ENCODE data around the gene RASAL2.

Gene RASAL2

DNA sequence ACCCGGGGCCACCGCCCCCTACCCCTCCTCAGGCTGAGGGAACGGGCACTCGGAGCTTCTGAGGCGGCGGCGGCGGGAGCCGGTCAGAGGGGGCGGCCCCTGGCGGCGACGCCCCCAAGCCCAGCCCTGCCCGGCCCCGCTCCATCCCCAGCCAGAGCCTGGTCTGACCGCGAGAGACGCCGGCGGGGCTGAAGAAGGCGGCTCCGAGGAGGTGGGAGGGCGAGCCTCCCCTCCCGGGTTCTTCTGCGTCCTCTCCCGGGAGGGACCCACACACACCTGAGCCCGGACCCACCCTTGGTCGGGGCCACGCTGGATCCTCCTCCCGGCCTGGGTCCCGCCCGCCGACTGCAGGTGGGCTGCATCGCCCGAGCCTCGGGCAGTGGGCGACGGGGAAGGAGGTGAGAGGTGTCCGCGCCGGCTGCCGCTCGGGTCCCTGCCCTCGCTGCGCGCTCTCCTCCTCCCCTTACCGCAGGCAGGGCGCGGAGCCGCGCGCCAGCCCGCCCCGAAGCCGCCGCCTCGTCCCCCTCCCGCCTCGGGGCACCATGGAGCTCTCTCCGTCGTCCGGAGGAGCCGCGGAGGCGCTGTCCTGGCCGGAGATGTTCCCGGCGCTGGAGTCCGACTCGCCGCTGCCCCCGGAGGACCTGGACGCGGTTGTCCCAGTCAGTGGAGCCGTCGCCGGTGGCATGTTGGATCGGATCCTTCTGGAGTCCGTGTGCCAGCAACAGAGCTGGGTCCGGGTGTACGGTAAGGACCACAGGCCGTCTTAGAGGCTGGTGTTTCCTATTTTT is at the start of gene RASAL2:
TSS of gene RASAL2 (plus strand) at position 154 of the 788 bp plus-strand sequence. CDS start at position 543, 389 bp downstream.
- DNase-seq (ENCODE audit: low read depth in 3 of 3) = no peak

DNA sequence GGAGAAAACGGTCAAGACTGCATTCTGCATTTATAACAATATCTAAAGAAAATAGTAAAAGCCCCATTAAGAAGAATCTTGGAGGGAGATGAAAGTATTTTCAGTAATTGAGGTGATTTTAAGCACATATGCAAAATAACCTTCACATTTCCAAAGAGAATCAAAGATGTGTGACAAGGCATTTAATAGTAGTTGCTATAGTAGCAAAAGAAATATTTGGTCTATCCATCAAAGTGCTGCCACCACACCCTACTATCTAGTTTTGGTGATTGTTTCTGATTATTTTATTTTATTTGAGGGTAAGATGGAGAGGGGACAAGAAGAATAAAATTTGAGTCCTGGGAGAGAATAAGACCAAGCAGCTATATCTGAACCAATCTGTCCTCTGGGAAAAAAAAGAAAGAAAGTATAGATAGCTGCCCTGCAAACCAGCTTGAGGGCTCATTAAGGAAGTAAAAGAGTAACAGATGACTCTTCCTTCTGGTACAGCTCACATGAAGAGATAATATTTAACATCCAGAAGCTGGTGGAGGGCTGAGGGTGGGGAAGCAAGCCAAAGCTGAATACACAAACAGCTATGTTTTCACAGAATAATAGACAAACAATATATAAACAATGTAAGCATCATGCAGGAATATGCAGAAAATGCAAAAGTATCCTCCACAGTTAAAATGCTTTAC is 47.2 kb upstream of the RASAL2 start:
- no peak for DNase-seq (ENCODE audit: low read depth in 3 of 3)

DNA sequence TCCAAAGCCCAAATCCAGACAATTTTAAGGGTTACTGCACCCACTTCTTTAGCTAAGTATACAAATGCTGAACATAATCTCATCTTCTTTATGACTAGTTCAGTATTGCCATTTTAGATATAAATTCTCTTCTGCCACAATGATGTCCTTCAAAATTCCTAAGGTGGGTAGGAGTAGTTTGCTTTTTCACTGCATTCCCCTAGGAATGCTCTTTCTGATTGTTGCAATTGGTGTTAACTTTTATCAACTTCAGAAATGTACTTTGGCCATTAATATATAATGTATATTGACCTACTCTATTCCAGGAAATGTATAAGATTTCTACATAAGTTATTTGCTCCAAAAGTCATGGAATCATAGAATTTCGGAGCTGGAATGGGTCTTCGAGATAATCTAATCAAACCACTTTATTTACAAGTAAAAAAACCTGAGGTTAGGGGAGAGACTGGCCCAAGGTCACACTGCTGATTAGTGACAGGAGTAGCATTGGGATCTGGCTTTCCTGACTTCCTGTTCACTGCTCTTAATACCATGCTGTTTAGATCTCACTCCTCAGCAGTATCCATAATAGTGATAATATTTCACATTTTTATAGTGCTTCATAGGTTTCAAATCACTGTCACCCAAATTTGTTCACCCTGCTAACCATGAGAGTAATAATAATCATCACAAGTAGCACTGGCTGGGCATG is 46.4 kb upstream of the RASAL2 start:
- DNase-seq (ENCODE audit: low read depth in 3 of 3) = no peak

GRCh38 chr1:178048426-178048825 is 45.5 kb upstream of the RASAL2 start:
- DNase-seq (ENCODE audit: low read depth in 3 of 3) = no peak

DNA sequence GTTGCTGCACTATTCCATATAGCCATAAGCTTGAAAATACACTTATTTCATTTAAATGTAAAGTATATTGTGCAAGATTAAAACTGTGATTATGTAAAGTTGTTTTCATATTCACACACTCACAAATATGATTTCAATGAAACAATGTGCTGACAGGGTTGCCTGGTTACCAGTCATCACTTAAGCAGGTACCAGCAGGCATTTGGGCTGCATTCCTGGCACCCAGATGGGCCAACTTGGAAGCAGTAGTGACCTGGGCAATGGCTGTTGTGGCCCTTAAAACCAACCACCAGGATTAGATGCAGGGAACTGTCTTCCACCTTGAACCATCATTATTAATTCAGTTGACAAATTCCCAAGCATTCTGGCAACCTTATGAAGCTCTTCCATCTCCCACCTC is 45.0 kb upstream of the RASAL2 start:
- DNase-seq (ENCODE audit: low read depth in 3 of 3) = no peak

GRCh38 chr1:178050084-178050483 is 43.8 kb upstream of the RASAL2 start:
- DNase-seq (ENCODE audit: low read depth in 3 of 3) = no peak

DNA sequence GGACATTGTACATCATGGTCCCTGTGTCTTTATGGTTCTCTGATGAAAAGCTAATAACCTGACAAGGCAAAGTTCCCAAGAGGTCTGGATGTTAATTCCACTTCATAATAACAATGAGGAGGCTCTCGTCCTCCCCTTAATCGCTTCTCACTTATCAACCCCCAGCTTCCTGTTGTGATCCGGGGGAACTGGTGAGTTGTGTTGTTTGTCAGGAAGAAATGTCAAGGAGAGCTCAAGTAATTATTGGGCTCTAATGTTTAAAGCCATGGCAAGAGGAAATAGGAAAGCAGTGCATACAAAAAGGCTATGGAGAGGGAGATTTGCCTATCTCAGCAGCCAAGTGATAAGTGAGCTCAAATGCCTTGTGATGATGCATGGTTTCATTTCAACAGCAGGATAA is 42.8 kb upstream of the RASAL2 start:
- no peak for DNase-seq (ENCODE audit: low read depth in 3 of 3)

GRCh38 chr1:178052650-178053461 is 41.0 kb upstream of the RASAL2 start:
- no peak for DNase-seq (ENCODE audit: low read depth in 3 of 3)

DNA sequence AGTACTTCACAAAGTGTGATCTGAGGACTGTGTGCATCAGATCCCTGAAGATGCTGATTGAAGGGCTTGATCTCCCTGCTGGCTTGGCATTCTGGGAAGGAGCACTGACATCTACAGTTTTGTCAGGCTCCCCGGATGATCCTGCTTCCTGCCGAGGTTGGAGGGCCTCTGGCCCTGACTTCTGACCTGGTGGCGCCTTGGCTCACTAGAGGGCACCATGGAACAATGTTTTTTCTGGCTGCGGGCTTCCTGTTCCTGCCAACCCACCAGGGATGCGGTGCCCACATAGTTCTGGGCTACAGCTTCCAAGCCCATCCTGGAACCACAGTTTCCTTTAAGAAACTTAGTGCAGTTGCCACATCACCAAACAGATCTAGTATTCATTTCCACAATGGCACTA is 38.8 kb upstream of the RASAL2 start:
- no peak for DNase-seq (ENCODE audit: low read depth in 3 of 3)

DNA sequence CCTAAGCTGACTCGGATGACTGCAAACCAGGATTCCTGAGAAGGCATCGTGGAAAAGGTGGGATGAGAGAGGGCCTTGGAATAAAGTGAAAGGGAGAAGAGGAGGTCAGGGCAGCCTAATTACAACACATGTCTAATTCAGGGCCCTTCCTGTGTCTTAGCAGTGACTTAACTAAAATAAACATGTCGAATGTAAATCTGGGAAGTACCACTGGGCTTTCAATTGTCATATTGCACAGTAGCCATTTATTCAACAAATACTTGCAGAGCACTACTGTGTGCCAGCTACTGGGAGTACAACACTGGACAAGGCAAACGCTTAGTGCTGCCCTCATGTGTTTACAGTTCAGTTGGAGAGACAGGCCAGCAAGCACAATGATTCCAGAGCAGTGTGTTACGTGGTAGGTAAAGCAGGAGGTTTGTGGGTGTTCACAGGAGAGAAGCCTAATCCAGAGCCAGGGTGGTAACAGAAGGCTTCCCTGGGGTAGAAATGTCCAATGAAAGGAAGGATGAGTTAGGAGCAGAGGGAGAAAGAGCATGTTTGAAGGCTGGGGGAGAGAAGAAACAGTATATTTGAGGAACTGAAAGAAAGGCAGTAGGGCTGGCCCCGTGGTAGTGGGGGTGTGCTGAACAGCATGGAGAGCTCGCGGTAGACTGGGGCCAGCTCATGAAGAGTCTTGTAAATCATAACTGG is 38.0 kb upstream of the RASAL2 start:
- DNase-seq (ENCODE audit: low read depth in 3 of 3) = no peak

DNA sequence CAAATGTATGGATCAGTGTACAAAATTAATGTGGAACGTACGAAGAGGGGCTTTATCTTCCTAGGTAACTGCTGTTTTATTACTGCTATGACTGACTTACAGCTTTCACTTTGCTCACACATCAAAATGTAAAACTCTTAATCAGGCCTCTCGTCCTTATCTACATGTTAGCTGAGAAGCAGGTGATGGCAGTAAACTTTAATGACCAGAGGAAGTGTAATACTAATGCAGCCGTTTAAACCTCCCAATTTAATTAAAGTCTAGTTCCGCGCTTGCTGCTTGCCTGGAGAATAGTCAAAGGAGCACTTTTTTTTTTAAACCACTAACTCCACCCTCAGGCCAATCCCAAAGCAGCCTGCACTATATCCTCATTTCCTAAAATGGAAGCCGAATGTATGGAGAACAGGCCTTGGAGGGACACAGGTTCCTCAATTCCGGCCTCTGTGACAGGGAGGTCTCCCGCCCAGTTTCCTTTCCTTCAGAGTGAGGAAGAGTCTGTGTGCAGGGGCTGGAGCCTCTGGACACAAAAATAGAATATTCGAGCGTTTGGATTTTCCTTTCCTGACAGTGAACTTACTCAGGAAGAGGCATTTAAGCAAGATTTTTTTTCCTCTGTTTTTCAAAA is 36.7 kb upstream of the RASAL2 start:
- DNase-seq (ENCODE audit: low read depth in 3 of 3) = no peak

DNA sequence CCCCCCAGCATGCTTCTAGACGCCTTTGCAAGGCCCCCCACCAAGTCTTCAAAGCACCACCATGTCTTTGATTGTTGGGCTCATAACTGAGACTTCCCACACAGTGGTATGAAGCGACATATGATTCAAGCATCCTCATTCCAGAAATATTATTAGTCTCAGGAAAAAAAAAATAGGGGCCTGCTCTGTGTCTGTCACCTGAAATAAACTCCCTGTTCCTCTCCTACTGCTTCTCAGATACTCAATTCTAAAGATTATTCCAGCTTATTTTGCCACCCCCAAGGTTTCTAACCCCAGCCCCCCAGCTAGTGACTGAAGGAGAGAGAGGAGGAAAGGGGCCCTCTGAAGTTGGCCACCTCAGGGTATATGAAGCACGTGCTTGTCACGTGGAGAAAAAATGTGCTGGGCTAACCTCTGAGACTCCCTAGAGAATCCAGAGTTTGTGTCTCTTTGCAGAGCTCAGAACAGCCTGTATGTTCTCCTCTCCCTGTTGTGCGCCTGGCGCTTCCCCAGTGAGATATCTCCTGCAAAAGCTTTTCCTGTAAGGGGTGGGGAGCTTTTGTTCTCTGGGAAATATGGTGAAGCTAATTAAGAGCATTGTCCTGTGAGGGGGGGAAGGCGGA is 35.9 kb upstream of the RASAL2 start:
- no peak for DNase-seq (ENCODE audit: low read depth in 3 of 3)

- no peak for DNase-seq (ENCODE audit: low read depth in 3 of 3)
Observed at GRCh38 chr1:178060789-178061556, 32.9 kb upstream of the RASAL2 start.

DNA sequence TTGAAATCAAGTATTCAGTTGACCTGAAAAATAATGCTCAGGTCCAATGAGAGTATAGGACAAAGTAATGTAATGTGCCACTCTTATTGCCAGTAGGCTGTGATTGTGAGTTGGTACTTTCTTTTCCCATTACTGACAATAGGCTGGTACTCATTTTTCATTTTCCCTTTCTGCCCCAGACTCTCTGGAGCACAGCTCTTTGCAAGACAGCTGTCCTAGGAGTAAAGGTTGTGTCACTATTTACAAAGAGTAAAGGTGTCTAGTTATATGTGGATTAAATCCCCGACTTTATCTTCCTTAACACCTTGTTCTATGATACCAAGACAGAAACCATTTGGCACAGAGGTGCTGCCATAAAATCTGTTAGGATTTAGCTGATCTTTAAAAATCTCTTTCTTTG is 32.3 kb upstream of the RASAL2 start:
- DNase-seq (ENCODE audit: low read depth in 3 of 3) = no peak

DNA sequence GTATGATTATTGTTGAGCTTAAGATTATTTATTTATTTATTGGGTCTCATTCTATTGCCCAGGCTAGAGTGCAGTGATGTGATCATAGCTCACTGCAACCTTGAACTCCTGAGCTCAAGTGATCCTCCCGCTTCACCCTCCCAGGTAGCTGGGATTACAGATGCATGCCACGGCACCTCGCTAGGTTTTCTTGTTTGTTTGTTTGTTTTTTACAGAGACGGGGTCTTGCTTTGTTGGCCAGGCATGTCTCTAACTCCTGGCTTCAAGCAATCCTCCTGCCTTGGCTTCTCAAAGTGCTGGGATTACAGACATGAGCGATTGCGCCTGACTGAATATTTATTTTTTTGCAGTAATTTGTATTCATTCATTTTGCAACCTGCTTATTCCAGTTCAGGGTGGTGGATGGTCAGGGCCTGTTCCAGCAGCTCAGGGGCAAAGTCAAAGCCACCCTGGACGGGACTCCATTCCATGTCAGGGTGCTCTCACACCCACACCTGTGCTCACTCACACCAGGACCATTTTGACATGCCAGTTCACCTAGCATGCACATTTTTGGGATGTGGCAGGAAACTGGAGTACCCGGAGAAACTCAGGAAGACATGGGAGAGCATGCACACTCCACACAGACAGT is 29.6 kb upstream of the RASAL2 start:
- DNase-seq (ENCODE audit: low read depth in 3 of 3) = no peak

- no peak for DNase-seq (ENCODE audit: low read depth in 3 of 3)
Observed at GRCh38 chr1:178065250-178065649, 28.7 kb upstream of the RASAL2 start.

GRCh38 chr1:178066296-178066907 is 27.5 kb upstream of the RASAL2 start:
- DNase-seq (ENCODE audit: low read depth in 3 of 3) = no peak

DNA sequence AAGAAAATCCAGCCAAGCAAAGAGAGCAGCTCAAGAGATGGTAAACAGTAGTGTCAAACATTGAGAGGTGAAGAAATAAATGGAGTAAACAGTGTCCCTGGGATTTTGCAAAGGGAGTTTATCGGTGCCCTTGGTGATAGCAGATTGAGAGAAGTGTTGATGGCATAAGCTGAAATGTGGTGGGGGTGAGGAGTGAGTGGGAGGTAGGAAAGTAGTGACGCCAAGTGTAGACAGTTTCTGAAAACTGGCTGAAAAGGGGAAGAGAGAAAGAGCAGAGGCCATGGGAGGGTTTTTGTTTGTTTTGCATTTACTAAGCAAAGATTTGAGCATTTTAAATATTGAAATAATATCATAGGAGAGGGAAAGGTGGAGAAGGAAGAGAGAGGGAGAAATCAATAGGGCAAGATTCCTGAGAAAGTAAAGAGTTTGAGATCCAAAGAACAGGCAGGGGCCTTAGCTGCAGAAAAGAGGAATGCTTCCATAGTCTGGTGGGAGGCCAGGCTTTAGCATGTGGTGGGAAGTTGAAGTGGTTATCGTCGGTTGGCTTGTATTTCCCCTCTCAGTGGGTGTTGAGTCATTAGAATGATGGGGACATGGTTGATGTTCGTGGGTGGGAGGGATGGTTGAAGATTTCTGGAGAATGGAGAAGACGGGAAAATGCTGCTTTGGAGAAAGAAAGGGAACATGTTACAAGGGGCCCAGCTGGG is 26.8 kb upstream of the RASAL2 start:
- no peak for DNase-seq (ENCODE audit: low read depth in 3 of 3)
